ENCODE data around the gene TMEM231.
"Not testable (repeated sequence)": the region's sequence is repeated elsewhere in the genome, so short reads cannot be mapped to it uniquely, and the experiment has no call there.

TMEM231 gene

GRCh38 chr16:75541236-75541635, 14.8 kb downstream of the TMEM231 start:
- TF ChIP-seq, protein P1, sequence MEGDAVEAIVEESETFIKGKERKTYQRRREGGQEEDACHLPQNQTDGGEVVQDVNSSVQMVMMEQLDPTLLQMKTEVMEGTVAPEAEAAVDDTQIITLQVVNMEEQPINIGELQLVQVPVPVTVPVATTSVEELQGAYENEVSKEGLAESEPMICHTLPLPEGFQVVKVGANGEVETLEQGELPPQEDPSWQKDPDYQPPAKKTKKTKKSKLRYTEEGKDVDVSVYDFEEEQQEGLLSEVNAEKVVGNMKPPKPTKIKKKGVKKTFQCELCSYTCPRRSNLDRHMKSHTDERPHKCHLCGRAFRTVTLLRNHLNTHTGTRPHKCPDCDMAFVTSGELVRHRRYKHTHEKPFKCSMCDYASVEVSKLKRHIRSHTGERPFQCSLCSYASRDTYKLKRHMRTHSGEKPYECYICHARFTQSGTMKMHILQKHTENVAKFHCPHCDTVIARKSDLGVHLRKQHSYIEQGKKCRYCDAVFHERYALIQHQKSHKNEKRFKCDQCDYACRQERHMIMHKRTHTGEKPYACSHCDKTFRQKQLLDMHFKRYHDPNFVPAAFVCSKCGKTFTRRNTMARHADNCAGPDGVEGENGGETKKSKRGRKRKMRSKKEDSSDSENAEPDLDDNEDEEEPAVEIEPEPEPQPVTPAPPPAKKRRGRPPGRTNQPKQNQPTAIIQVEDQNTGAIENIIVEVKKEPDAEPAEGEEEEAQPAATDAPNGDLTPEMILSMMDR (IDR thresholded peaks at IDR 0.05; ENCODE audit: control insufficient read depth, extremely low read depth, insufficient read depth): no peak
- no peak for DNase-seq (ENCODE audit: low read depth)
- no peak overlapping the region for H3K4me3 ChIP-seq (ENCODE audit: low read depth, low read length)

- H3K4me3 ChIP-seq (ENCODE audit: low read depth, low read length); DNase-seq (ENCODE audit: low read depth): not testable (repeated sequence)
These were observed 17.0 kb downstream of the TMEM231 start for GRCh38 chr16:75538882-75539565.

GRCh38 chr16:75537776-75538175, 18.3 kb downstream of the TMEM231 start:
- H3K4me3 ChIP-seq (ENCODE audit: low read depth, low read length): no peak overlapping the region
- TF ChIP-seq, protein P1 (IDR thresholded peaks at IDR 0.05; ENCODE audit: control insufficient read depth, extremely low read depth, insufficient read depth): no peak
- DNase-seq (ENCODE audit: low read depth): no peak

- TF ChIP-seq, protein P1 (IDR thresholded peaks at IDR 0.05; ENCODE audit: control insufficient read depth, extremely low read depth, insufficient read depth): no peak
- DNase-seq (ENCODE audit: low read depth): no peak
- H3K4me3 ChIP-seq (ENCODE audit: low read depth, low read length): no peak within 1 kb of the TSS
These were observed 20.2 kb downstream of the TMEM231 start, which contains the start of gene CHST5 for GRCh38 chr16:75535901-75536300. CHST5 (minus strand) TSS chr16:75536108; CDS start chr16:75530384, 5,724 bp downstream.

DNA sequence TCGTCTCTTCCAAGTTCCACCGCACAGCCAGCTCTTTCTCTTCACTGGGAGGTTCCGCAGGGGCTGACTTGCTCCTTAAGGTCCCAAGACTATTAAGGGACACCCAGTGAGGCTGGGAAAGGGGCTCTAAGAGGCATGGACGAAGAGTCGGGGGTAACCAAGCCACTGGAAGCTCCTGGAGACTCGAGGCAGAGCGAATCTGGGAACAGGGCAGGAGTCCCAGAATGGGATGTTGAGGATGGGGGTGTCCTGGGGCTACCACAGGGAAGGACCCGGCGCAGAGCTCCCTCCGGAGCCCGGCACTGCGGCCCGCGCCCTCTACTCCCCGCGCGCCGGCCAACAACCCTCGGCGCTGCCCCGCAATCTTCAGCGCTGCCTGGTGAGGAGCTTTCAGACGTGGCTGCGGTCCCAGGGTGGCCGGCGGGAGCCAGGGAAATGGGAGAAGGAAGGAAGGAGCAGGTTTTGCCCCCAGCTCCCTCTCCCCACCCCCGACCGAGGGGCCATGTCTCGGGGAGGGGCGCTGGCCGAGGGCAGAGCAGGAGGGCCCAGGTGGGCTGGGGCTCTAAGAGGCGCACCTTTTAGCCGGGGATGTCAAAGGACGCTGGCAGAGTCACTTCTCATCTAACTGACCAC, 20.7 kb downstream of the TMEM231 start:
- TF ChIP-seq, protein P1 (IDR thresholded peaks at IDR 0.05; ENCODE audit: control insufficient read depth, extremely low read depth, insufficient read depth): no peak
- DNase-seq (ENCODE audit: low read depth): no peak
- no peak overlapping the region for H3K4me3 ChIP-seq (ENCODE audit: low read depth, low read length)

- TF ChIP-seq, protein P1 (IDR thresholded peaks at IDR 0.05; ENCODE audit: control insufficient read depth, extremely low read depth, insufficient read depth): no peak
- no peak for DNase-seq (ENCODE audit: low read depth)
These were observed 21.4 kb downstream of the TMEM231 start for GRCh38 chr16:75534560-75535205.

GRCh38 chr16:75532791-75533190, 23.3 kb downstream of the TMEM231 start:
- no peak overlapping the region for H3K4me3 ChIP-seq (ENCODE audit: low read depth, low read length)
- TF ChIP-seq, protein P1 (IDR thresholded peaks at IDR 0.05; ENCODE audit: control insufficient read depth, extremely low read depth, insufficient read depth): no peak
- DNase-seq (ENCODE audit: low read depth): no peak

More at GRCh38 chr16:75534560-75535205, 21.4 kb downstream of the TMEM231 start:
- H3K4me3 ChIP-seq (ENCODE audit: low read depth, low read length): no peak overlapping the region

Measured in LNCaP clone FGC (cell line).